Neural crest cell (in vitro differentiated cells): ENCODE data around the gene DIS3. TPM values are rescaled to one million over a fixed set of nuclear protein-coding genes. Genes with fewer than 3 reads are reported as not detected.

Source experiments
- DNase-seq: peaks from one replicate; pipeline ENCODE4 v3.0.0; 2021; ENCODE audit warnings: low read depth, mixed read lengths, low spot score
- H3K27ac Mint-ChIP-seq: one replicate; pipeline ENCODE4 v1.8.0; 2021; ENCODE audit warnings: mild to moderate bottlenecking, mixed read lengths; ENCODE audit not compliant: unreplicated experiment
- H3K27me3 Mint-ChIP-seq: 2 replicates; pipeline ENCODE4 v1.8.0; 2021; ENCODE audit warnings: low read depth, mild to moderate bottlenecking, mixed read lengths
- H3K36me3 Mint-ChIP-seq: 2 replicates; pipeline ENCODE4 v1.8.0; 2021; ENCODE audit warnings: low read depth, mild to moderate bottlenecking, mixed read lengths
- H3K4me1 Mint-ChIP-seq: 2 replicates; pipeline ENCODE4 v1.8.0; 2021; ENCODE audit warnings: mixed read lengths
- H3K4me3 Mint-ChIP-seq: one replicate; pipeline ENCODE4 v1.8.0; 2021; ENCODE audit warnings: mild to moderate bottlenecking, mixed read lengths
- H3K9me3 Mint-ChIP-seq: 2 replicates; pipeline ENCODE4 v1.8.0; 2021; ENCODE audit warnings: mixed read lengths
- CTCF ChIP-seq: fragments of 200-600 bp; sonication (generic); conservative IDR thresholded peaks from 2 replicates; pipeline ENCODE4 v1.5.0; 2021; ENCODE audit warnings: antibody characterized with exemption, mild to moderate bottlenecking
- long read RNA-seq: library from polyadenylated mRNA; unstranded; transcript quantifications from one replicate; pipeline ENCODE4 v2.0.0, GENCODE V29; 2020
- total RNA-seq: library from RNA; stranded (reverse); gene quantifications from 2 replicates; pipeline ENCODE4 v1.2.1, GENCODE V29; 2021

The DIS3 gene
- 31.1 and 32.0 TPM in 2 replicates for total RNA-seq
- long read RNA-seq, full-length matches to known transcripts: 50 of 67 reads
- long read RNA-seq, partial matches to known transcripts: 12 of 67 reads
- long read RNA-seq, other reads (novel, unspliced or antisense): 5 of 67 reads

GRCh38 chr13:72781451-72782439 lies at the start of gene DIS3, which contains the start of gene PIBF1:
TSS of gene DIS3 (minus strand) at chr13:72781900. CDS start at chr13:72781832, 68 bp downstream.
TSS of gene PIBF1 (plus strand) at chr13:72782133. CDS start at chr13:72783470, 1,337 bp downstream.
- Mint-ChIP-seq H3K36me3 (peaks cover 4% of the 10 kb centered on the region), H3K27ac (peak within 1 kb of the TSS; percentile 97), H3K27me3 (no peaks in the 10 kb centered on the region), H3K9me3 (no peaks in the 10 kb centered on the region), H3K4me1 (peaks cover 45% of the 10 kb centered on the region), H3K4me3 (peak within 1 kb of the TSS; percentile 96)
- peak; percentile 28 for TF ChIP-seq CTCF
- DNase-seq: peak; percentile 88

- peaks cover 17% of the 10 kb centered on the region for H3K36me3 Mint-ChIP-seq
- H3K9me3 Mint-ChIP-seq: no peaks in the 10 kb centered on the region
- H3K27ac Mint-ChIP-seq: no peak overlapping the region
- no peak for DNase-seq
- H3K4me3 Mint-ChIP-seq: no peak overlapping the region
- TF ChIP-seq CTCF: no peak
- H3K27me3 Mint-ChIP-seq: no peaks in the 10 kb centered on the region
- H3K4me1 Mint-ChIP-seq: no peaks in the 10 kb centered on the region
These were observed 42.0 kb upstream of the DIS3 start for GRCh38 chr13:72823724-72824123.

GRCh38 chr13:72823081-72823480 lies 41.4 kb upstream of the DIS3 start:
- no peak overlapping the region for H3K27ac Mint-ChIP-seq
- no peak overlapping the region for H3K4me3 Mint-ChIP-seq
- no peak for TF ChIP-seq CTCF
- H3K27me3 Mint-ChIP-seq: no peaks in the 10 kb centered on the region
- H3K36me3 Mint-ChIP-seq: peaks cover 12% of the 10 kb centered on the region
- no peak for DNase-seq
- H3K9me3 Mint-ChIP-seq: no peaks in the 10 kb centered on the region
- H3K4me1 Mint-ChIP-seq: no peaks in the 10 kb centered on the region

GRCh38 chr13:72820898-72821279 lies 39.2 kb upstream of the DIS3 start:
- no peak for TF ChIP-seq CTCF
- Mint-ChIP-seq H3K9me3 (no peaks in the 10 kb centered on the region), H3K27me3 (no peaks in the 10 kb centered on the region), H3K4me1 (no peaks in the 10 kb centered on the region), H3K4me3 (no peak overlapping the region), H3K27ac (no peak overlapping the region), H3K36me3 (peaks cover 3% of the 10 kb centered on the region)
- DNase-seq: no peak

GRCh38 chr13:72820156-72820897 lies 38.6 kb upstream of the DIS3 start:
- Mint-ChIP-seq H3K4me1 (no peaks in the 10 kb centered on the region), H3K4me3 (no peak overlapping the region), H3K27ac (no peak overlapping the region), H3K36me3 (peaks cover 3% of the 10 kb centered on the region), H3K27me3 (no peaks in the 10 kb centered on the region), H3K9me3 (no peaks in the 10 kb centered on the region)
- TF ChIP-seq CTCF: no peak
- no peak for DNase-seq
